ENCODE results near the gene AXIN1. TPM values are rescaled to one million over a fixed set of nuclear protein-coding genes. Genes with fewer than 3 reads are reported as not detected.

Gene AXIN1
- total RNA-seq, 1 donor from 2014 or later, result 28.9 TPM

DNA sequence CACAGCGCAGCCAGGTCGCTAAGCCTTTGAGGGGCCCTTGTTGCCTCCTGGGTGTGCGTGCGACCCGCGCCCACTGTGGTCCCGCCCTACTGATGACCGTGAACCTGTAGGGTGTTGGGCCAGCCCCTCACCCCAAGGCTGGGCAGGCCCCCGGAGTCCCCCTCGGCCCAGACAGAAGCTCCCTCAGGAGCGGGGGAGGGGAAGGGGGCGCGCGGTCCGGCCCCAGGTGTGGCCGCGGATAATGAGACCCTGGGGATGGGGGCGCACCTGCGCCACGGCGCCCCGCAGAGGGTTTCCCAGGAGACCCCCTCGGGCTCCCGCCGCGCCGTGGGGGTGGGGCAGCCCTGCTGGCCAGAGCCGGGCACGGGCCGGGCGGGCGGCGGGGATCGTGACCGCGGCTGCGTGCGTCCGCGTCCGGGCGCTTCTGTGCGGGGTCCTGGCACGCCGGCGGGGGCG is 72.5 kb downstream of the AXIN1 start:
- TF ChIP-seq, protein P1, sequence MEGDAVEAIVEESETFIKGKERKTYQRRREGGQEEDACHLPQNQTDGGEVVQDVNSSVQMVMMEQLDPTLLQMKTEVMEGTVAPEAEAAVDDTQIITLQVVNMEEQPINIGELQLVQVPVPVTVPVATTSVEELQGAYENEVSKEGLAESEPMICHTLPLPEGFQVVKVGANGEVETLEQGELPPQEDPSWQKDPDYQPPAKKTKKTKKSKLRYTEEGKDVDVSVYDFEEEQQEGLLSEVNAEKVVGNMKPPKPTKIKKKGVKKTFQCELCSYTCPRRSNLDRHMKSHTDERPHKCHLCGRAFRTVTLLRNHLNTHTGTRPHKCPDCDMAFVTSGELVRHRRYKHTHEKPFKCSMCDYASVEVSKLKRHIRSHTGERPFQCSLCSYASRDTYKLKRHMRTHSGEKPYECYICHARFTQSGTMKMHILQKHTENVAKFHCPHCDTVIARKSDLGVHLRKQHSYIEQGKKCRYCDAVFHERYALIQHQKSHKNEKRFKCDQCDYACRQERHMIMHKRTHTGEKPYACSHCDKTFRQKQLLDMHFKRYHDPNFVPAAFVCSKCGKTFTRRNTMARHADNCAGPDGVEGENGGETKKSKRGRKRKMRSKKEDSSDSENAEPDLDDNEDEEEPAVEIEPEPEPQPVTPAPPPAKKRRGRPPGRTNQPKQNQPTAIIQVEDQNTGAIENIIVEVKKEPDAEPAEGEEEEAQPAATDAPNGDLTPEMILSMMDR (IDR thresholded peaks at IDR 0.05), result no peak
- Histone ChIP-seq H3K4me1 (peaks cover 9% of the 10 kb centered on the region), H3K4me3 (no peak overlapping the region), H3K36me3 (no peaks in the 10 kb centered on the region), H3K9me3 (no peaks in the 10 kb centered on the region), H3K27ac (no peak overlapping the region), H3K27me3 (peaks cover 30% of the 10 kb centered on the region)
- ATAC-seq (no peak), DNase-seq (no peak)
- intact Hi-C loops (cut with DNase I), result no loop called here

- intact Hi-C loops (cut with DNase I), result no loop called here
- peaks cover 35% of the 10 kb centered on the region for H3K27me3 ChIP-seq
- no peaks in the 10 kb centered on the region for H3K9me3 ChIP-seq
- TF ChIP-seq, protein P1 (IDR thresholded peaks at IDR 0.05), result no peak
- DNase-seq, result no peak
- no peaks in the 10 kb centered on the region for H3K36me3 ChIP-seq
- H3K4me3 ChIP-seq, result no peak overlapping the region
- no peak overlapping the region for H3K27ac ChIP-seq
- no peak for ATAC-seq
- peaks cover 9% of the 10 kb centered on the region for H3K4me1 ChIP-seq
Observed at GRCh38 chr16:279531-279930, 73.0 kb downstream of the AXIN1 start.

- ATAC-seq (peak; percentile 7), DNase-seq (no peak)
- intact Hi-C loops (cut with DNase I), result no loop called here
- Histone ChIP-seq H3K4me1 (peaks cover 9% of the 10 kb centered on the region), H3K36me3 (no peaks in the 10 kb centered on the region), H3K9me3 (no peaks in the 10 kb centered on the region), H3K4me3 (no peak overlapping the region), H3K27ac (no peak overlapping the region), H3K27me3 (peaks cover 41% of the 10 kb centered on the region)
- TF ChIP-seq, protein P1 (IDR thresholded peaks at IDR 0.05), result no peak
Observed at GRCh38 chr16:278863-279366, 73.6 kb downstream of the AXIN1 start.

DNA sequence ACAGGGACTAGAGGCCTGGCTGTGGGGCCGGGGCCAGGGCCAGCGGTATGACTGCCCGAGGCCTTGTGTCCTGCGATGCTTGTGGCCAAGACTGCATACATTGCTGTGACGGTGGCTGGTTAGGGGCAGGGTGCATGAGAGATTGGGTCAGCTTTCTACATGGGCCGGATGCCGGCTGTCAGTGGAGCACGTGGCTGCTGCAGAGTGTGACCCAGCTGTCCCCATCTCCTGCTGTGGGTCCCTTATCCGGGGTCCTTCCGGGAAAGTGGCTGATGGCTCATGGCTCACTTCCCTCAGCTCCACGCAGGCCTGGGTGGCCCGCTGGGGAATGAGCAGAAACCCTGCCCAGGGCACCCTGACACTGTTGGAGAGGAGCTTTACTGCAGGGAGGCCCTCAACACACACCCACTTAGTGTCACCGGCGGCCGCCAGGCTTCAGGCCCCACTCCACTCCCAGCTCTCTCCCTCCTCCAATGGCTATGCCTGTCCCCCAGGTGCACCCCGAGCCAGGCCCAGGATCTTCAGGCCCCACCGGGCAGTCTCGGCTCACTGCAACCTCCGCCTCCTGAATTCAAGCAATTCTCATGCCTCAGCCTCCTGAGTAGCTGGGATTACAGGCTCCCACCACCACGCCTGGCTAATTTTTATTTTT is 76.0 kb downstream of the AXIN1 start:
- H3K27me3 ChIP-seq, result peaks cover 32% of the 10 kb centered on the region
- peaks cover 9% of the 10 kb centered on the region for H3K4me1 ChIP-seq
- peak overlapping the region; percentile 54 for H3K4me3 ChIP-seq
- no peak overlapping the region for H3K27ac ChIP-seq
- intact Hi-C loops (cut with DNase I), result no loop called here
- no peaks in the 10 kb centered on the region for H3K9me3 ChIP-seq
- ATAC-seq (no peak), DNase-seq (no peak)
- TF ChIP-seq, protein P1 (IDR thresholded peaks at IDR 0.05), result no peak
- no peaks in the 10 kb centered on the region for H3K36me3 ChIP-seq

DNA sequence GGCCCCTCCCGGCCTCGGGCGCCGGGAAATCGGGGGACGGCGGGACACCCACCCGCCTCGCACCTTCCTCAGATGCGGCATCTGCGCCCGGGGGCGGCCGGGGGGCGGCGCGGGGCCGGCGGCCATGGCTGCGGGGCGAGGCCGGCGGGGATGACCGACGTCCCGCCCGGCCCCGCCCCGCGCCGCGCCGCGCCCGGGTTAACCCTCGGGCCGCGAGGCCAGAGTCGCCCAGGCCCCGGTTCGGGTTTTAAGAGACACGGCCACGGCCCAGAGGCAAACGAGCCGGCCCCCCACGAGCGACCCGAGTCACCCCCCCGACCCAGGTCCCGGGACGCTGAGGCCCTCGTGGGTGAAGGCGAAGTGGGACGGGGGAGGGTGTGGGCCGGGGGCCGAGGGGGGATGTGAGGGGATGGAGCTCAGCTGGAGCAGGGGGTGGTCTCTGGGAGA is 76.7 kb downstream of the AXIN1 start, which contains the start of gene RGS11:
RGS11 (minus strand) TSS at position 159 of the 447 bp plus-strand sequence; CDS start at position 126, 33 bp downstream.
- DNase-seq (peak; percentile 61), ATAC-seq (no peak)
- peak within 1 kb of the TSS; percentile 54 for H3K4me3 ChIP-seq
- no peaks in the 10 kb centered on the region for H3K36me3 ChIP-seq
- H3K9me3 ChIP-seq, result no peaks in the 10 kb centered on the region
- H3K4me1 ChIP-seq, result peaks cover 2% of the 10 kb centered on the region
- H3K27me3 ChIP-seq, result peaks cover 24% of the 10 kb centered on the region
- intact Hi-C loops (cut with DNase I), result no loop called here
- TF ChIP-seq, protein P1 (IDR thresholded peaks at IDR 0.05), result no peak
- no peak within 1 kb of the TSS for H3K27ac ChIP-seq

All from upper lobe of right lung (tissue), 1 donor.